ENCODE measurements around the gene TBL1X.
"Not testable (repeated sequence)": the region's sequence is repeated elsewhere in the genome, so short reads cannot be mapped to it uniquely, and the experiment has no call there.

TBL1X gene

DNA sequence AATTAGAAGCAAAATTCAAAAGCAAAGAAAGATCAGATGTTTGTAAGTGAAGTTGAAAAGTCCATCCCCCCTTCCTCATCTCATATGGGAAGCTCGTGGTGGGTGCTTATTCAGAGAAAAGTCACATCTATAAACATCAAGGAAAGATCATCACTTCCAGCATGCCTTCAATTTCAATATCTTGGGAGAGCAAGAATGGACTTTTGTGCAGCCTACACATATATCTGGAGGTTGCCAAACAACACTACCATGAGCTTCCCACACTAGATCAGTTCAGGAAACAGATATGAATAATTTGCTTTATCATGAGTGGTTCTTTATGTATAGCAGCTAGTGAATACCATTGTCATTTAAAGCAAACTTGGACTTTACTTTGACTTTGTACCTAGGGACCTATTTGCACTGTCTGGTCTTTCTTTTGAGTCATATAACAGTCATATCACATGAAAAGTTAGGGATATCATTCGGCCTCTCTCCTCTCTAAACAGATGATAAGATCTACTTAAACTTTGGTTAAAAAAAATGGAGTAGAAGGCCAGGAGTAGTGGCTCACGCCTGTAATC is 5.6 kb upstream of the TBL1X start:
- no peak for DNase-seq

DNA sequence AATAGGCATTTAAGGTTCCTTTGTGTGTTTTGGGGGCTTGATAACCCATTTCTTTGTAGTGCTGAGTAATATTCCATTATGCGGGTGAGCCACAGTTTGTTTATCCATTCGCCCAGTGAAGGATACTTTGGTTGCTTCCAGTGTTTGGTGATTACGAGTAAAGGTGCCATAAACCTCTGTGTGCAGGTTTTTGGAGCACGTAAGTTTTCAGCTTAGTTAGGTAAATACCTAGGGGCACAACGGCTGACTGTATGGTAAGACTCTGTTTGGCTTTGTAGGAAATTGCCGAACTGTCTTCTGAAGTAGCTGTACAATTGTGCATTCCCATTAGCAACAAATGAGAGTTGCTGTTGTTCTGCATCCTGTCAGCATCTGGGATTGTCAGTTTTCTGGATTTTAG is 3.8 kb upstream of the TBL1X start:
- DNase-seq: no peak

DNA sequence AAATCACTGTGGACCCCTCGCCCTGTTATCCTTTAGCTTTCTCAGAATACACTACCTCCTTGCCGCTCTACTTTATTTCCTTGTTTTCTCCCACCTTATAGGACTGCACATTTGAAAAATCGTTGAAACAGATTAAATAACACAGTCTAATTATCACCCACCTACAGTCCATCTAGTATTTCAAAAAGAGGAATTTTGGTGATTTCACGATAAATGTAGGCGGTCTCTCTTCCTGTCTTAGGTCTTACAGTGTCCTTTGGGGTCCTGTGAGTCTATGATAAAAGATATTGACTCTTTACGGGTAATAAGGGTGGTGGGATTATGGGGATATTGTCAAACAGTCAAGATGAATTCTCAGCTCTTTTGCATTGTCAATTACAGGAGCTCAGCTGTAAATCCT is 2.4 kb upstream of the TBL1X start:
- no peak for DNase-seq

DNA sequence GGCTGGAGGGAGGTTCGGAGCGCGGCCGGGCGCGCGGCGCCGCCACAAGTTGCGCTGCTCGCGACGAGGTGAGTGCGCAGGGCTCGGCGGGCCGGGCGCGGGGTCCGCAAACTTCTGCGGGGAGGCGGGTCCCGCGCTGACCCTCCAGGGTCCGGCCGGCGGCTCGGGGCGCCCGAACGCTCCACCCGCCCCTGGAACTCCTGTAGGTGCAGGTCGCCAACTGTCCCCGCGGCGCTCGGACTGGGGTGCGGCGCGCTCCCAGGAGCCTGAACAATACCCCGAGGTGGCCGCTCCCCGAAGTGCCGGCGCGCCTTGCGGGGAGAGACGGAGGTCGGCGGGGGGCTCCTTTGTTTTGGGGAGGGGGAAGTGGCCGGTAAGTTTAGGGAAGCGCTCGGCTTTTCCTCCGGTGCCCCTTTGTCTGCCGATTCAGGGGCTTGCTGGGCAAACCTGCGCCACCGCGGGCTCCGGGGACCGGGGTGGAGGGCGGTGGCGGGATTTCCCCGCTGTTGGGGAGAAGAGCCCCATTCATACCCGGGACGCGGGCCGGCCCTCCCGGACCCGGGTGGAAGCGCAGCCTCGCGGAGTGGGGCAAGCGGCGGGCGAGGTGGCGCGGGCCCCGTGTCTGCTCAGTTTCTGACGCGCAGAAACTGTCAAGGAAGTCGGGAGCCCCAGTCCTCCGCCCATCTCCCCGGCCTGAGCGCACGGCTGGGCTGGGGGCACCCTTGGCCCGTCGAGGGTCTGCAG is 694 bp downstream of the TBL1X start:
- no peak for DNase-seq

DNA sequence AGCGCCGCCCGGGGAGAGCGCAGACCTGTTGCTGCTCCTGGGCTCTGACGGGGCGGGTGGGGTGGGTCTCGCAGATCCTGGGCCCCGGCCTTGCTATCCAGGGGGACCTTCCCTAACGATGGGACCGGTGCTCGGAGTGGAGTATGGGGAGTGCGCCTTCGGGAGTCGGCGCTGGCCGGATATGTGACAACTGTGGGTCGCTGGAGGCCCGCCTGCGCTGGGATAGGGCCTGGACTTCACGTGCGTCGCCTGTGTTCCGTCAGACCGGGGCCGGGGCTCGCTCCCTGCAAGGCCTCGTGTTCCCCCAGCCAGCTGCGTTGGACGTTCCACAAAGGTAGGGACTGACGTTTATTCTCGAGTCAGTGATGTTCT is 1.3 kb downstream of the TBL1X start:
- DNase-seq: no peak

DNA sequence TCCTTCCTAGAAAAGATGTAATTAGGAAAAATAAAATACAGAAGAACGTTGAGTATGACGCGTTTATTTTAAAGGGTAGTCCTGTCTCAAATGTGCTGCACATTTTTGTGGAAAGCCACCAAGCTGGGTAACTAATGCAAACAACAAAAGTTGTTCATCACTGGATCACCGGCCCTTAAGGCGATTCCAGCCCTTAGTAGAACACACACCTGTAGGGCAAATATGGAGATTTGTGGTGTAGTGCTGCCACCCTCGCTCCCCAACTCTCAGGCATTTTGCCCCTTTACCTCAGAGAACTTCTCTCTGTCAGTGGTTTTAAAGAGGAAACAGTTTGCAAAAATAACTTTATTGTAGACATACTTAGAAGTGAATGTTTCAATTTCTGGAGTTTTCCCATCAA is 1.9 kb downstream of the TBL1X start:
- DNase-seq: no peak

DNA sequence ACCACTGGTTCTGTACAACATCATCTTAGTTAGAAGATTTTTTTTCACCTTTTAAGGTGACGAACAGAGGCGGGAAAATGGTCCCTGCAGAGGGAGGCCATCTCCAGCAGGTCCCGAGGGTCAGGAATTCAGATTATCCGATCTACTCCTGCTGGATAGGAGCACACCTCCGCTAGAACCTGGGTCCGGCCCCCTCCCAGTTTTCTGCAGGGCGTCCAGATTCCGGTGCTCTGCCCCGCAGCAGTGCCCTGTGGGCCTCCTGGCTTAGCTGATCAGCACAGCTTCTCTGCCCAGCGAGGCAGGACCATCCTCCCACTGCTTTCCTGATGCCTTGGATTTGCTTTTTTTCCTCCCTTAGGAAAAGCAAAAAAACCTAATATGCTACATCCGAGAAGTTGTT is 2.3 kb downstream of the TBL1X start:
- no peak for DNase-seq

DNA sequence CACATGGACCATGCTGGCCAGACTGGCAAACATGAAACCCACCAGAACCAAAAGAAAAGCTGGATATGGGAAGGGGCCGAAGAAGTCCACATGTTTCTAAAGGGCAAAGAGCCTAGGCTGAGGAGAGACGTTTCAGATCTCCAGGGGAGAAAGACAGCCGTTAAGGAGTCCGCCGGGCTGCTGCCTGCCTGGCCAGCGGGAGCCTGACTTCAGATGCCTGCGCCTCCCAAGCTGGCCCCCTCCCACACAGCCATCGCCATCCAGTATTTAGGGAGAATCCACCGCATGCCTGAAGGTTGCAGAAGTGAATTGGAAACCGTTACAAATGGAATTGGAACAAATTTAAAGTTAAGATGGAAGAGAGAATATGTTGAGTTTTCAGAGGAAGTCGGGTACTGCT is 2.9 kb downstream of the TBL1X start:
- no peak for DNase-seq

DNA sequence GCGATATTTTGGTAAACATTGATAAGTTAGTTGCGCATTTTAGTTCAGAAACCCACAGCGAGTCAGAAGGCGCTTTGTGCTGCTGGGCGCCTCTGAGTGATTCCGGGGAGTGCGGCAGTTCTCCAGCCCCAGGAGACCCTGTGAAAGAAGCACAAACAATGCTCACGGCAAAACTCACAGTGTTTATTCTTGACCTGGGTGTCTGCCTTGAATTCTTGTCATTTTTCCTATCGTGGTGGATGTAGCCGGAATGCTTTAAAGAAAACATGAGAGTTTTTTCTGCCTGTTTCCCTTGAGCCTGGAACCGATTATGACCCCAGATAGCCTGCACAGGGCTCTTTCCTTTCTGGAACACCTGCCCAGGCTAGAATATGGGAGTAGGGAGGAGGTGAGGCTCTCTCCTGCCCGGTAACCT is 6.7 kb downstream of the TBL1X start:
- DNase-seq: no peak

DNA sequence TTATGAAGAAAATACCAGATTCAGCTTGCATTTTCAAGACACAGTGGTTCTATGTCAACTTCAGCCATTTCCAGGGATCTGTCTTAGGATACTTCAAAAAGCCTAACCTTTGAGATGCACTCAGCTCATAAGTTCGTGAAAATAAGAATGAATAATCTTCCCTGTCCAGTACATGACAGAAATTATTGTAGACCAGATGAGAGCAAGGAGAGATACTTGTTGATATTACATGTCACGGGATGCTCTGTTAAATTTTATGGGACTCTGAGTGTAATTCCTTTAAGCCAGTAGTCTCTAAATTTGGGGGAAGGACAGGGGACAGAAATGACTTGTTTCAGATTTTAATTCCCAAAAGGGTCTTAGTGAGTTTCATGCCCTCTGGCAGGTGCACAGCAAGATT is 8.8 kb downstream of the TBL1X start:
- no peak for DNase-seq

DNA sequence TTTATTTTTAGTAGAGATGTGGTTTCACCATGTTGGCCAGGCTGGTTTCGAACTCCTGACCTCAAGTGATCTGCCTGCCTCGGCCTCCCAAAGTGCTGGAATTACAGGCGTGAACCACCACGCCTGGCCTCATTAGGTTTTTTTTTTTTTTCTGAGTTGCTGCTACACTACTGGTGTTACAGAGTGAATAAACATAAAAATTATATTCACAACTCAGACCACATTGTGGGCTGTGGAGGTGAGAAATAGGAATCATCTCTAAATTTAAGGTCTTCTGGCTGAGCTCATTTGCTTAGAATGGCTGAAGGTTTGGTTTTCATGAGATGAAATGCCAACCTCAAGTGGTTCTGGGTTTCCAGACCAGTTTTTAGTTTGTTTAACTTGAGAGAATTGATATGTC is 10.6 kb downstream of the TBL1X start:
- not testable (repeated sequence) for DNase-seq

DNA sequence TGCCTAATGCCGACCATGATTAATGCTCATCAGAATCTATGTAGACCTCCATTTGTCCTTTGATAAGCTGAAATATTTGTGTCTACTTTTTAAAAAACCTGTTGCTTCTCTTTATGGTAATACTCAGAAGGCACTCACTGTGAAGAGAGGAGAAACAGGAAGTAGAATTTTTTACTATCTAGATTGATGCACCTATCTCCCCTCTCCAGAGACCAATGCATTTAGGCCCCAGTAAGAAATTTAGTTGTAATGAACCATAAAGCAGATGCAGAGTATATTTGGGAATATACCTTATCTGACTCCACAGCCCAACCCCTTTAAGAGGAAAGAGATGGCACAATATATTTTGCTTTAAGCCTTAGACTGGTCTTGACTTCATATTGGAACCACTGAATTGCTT is 11.1 kb downstream of the TBL1X start:
- no peak for DNase-seq

DNA sequence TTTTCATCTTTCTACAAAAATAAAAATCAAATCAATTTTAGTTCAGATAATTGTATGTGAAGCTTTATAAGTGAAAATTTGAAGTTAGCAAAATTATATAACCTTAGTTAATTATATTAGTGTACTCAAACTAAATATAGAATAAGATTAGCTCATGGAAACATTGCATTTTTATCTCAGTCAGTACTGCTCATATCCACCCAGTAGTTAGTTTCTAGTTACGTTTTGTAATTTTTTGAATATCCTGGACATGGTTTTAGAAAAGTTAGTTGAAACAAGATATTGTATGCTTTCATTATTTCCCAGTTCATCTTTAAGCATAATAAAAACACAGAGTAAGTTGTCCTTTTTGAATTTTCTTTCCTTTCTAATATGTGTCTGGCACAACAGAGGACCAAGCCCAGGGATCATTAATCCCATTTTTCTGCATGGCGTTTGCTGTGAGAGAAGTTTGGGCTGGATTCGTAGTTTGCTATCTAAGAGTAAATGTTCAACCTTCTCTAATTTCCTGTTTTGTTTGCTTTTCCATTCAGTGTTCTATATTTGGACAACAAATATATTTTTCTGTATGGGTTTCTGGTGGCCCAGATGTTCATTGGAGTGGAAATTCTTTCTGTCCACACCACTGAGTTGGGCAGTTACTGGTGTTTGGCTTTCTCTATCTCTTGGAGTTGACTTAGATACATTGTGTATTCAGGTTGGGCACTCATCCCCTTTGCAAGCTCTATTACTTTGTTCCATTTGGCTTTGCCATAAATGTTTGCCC is 12.1 kb downstream of the TBL1X start:
- DNase-seq: no peak

DNA sequence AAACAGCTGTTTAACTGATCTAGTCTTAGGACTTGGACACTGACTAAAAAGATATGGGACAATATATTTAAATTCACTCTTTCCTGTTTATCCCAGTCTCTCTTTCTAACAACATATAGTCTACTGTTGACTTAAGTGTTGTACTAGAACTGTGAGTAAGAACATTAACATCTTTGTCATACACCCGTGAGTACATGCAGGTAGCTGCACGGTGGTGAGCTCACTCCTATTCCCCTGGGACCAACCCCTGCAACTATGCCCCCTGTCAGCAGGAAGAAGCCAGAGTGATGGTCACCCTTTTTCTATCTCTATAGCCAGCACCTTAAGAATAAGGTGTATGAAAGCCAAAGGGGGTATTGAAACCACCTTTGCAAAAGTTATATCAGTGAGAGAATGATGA is 17.6 kb downstream of the TBL1X start:
- DNase-seq: no peak

DNA sequence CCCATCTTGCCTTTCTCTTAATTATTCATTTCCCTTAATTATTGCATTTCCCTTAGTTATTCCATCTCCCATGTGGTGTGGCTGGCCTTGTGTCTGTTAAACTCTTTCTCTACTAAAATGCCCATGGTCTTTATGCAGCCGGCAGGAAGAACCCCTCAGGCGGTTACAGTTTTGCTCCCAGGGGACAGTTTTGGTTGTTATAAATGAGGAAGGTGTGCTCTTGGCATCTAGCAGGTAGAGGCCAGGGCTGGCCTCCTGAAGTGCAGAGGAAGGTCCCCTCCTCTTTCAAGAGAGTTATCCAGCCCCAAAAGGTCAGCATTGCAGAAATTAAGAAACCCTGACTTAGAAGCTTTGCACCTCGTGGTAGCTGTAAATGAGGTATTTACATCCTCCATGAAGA is 18.0 kb downstream of the TBL1X start:
- DNase-seq: no peak

DNA sequence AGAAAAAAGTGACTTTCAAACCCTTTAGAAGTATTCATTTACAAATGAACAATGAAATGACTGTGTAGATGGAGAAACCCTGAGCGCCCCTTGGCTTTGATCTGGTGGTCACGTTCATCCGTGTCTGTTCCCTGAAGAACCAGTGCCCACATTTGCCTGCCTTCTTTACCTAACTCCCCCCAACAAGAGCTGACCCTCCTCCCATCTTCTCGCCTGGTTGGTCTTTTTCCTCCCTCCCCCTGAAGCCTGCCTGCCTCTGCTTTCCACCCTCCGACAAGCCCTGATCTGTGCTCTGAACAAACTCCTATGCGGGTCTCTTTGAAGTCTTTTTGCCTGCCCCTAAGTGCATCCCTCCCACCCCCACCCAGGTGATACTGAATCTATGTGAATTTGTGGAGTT is 18.5 kb downstream of the TBL1X start:
- no peak for DNase-seq

DNA sequence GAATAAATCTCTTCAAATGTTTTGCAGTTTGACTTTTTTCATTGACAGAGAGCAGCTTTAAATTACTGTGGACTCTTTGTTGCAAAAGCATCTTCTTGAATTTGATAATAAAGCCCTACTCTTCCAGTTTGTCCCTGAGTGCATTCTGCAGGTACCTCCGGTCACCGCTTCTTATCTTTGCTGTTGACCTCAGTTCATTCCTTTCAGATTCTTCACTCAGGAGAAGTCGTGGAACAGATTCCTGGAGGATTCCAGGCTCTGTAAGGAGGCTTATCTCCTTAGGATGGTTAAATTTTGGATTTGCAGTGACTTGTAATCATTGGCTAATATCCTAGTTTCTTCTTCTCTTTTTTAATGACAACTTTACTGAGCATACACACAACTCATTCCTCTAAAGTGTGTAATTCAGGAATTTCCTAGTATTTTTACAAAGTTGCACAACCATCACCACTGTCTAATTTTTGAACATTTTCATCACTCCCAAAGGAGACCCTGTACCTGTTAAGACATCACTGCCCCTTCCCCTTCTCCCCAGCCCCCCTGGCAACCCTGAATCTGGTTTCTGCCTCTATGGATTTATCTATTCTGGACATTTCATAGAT is 22.0 kb downstream of the TBL1X start:
- no peak for DNase-seq

DNA sequence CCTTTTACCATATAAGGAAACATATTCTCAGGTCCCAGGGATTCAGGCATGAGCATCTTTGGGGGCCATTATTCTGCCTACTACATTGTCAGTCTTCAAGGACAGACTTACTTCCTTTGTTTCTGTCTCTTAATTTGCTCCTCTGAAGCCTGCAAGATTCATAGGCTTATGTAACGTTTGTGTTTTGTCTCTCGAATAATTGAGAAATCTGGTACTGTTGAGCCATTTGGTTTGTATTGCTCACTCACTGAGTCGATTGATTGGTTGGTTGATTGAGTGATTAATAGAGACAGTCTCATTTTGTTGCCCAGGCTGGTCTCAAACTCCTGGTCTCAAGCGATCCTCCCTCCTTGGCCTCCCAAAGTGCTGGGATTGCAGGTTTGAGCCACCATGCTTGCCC is 23.7 kb downstream of the TBL1X start:
- DNase-seq: no peak

DNA sequence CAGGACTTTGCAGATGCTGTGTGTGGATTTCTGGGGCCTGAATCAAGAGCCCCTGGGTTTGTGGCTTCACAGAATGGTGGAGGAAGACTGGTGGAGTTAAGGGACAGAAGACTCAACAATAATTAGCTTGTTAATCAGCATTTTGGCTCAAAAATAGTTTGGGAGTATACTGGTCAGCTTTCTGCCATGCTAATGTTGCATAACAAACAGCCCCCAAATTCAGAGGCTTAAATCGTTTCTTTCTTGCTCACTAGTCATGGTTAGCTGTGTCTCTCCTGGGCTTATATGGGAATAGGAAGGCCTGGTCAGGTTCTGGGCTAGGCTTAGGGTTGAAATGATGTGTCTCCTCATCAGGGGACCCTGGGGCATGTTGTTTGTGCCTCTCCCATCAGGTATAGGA is 24.4 kb downstream of the TBL1X start:
- no peak for DNase-seq

DNA sequence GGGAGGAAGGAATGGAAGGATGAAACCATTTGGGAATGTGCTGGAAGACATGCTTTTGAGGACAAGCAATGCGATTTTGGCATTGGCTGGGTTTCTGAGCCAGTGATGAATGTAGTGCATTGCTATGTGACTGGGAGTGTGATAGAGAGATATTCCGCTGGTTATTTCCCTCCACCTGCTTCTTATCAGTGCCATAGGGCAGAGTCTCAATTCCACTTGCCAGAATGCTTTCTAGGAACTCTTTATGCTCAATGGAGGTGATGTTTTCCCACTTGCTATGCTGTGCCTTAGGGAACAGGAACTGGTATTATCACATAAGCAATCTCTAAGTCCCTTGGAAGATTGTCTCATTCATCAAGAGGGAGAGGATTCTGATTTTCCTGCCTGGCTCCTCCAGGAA is 28.0 kb downstream of the TBL1X start:
- DNase-seq: no peak

DNA sequence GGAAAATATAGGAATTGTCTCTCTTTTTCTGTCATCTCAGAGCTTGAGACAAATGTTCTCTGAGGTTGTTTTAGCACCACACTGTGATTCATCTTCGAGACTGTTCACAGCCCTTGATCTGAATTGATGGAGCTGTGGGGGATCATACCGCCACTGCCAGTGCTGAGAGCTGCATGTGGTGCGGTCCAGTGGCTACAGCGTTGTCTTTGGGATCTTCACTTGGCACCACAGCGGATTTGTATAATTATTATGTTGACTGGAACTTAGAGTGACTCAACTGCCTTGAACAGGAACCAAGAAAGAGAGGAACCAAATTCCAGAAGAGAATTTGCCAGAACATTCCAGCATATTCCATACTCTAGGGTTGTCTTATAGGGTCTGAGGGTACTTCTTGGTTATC is 29.1 kb downstream of the TBL1X start:
- no peak for DNase-seq

DNA sequence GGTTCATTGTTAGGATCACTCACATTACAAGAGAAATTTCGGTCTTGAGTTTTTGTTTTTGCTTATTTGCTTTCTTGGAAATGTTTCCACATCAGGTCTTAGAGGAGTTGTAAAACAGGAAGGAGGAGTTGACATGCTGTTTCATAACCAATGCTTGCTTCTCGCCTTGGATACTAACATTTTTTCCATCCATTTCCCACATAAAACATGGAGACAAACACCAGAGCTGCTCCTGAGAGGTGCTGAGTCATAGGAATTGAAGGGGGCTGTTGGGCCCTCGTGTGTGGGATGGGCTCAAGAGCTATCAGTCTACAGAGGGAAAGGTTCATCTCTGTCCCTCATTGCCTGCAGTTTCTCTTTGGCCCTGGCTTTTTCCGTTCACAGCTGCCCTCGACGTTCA is 29.9 kb downstream of the TBL1X start:
- DNase-seq: no peak

DNA sequence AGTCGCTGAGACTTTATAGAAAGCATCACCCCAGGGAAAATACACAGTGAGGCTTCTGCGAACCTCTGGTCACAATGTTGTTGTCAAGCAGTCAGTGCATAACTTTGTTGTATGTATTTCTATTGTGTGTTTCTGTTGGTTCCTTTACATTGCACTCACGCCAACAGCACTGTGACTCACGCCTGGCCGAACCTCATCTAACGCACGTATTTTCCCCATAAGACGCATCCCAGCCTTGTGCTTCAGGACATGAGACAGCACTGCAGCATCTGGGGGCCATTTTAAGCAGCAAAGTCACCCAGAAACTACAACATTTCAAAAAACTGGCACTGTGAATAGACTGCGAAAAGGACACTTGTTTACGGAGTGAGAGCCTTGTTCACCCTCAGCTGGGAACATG is 30.6 kb downstream of the TBL1X start:
- DNase-seq: no peak

DNA sequence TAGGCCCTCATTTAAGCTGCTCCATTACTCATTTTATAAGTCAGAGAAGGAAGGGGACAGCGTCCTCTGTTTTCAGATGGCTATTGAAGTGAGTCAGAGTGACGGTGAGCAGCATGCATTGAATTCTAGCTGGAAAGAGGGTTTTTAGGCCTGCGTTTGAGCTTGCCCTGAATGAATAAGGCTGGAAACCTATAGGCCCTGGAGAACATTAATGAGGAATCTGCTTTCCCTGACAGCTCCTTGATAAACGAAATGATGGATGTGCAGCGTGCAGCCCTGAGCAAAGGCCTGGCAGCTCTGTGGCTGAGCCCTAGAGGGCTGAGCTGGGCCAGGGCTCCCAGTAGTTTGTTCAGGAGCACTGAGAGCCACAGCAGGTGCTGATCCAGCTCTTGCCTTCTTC is 33.4 kb downstream of the TBL1X start:
- no peak for DNase-seq
